Raji (cell line): Measurements from ENCODE around the gene SAP30BP.

ENCODE experiments used
- POLR2A ChIP-seq: IDR thresholded peaks from 2 replicates; pipeline ENCODE4 v1.6.1; 2011; ENCODE audit warnings: low read depth, low read length, control low read depth; ENCODE audit not compliant: insufficient read depth

SAP30BP gene

GRCh38 chr17:75654176-75654575 is 13.0 kb upstream of the SAP30BP start:
- no peak for TF ChIP-seq POLR2A

GRCh38 chr17:75658237-75658636 is 8.9 kb upstream of the SAP30BP start:
- no peak for TF ChIP-seq POLR2A

GRCh38 chr17:75661531-75661930 is 5.6 kb upstream of the SAP30BP start:
- TF ChIP-seq POLR2A: no peak

GRCh38 chr17:75662511-75662910 is 4.6 kb upstream of the SAP30BP start:
- no peak for TF ChIP-seq POLR2A

GRCh38 chr17:75664099-75664549 is 3.0 kb upstream of the SAP30BP start:
- peak; percentile 30; the same call in 1 of the 2 replicates for TF ChIP-seq POLR2A

- no peak for TF ChIP-seq POLR2A
Measured at GRCh38 chr17:75665981-75666380, 1.2 kb upstream of the SAP30BP start.

GRCh38 chr17:75667825-75668224 is 687 bp downstream of the SAP30BP start:
- no peak for TF ChIP-seq POLR2A

- no peak for TF ChIP-seq POLR2A
Measured at GRCh38 chr17:75668489-75668888, 1.4 kb downstream of the SAP30BP start.

GRCh38 chr17:75670868-75671267 is 3.7 kb downstream of the SAP30BP start:
- no peak for TF ChIP-seq POLR2A

- TF ChIP-seq POLR2A: no peak
Measured at GRCh38 chr17:75672011-75672410, 4.9 kb downstream of the SAP30BP start.

GRCh38 chr17:75673487-75673886 is 6.3 kb downstream of the SAP30BP start:
- TF ChIP-seq POLR2A: no peak

GRCh38 chr17:75676461-75676860 is 9.3 kb downstream of the SAP30BP start:
- no peak for TF ChIP-seq POLR2A

GRCh38 chr17:75679706-75680211 is 12.6 kb downstream of the SAP30BP start:
- TF ChIP-seq POLR2A: no peak

GRCh38 chr17:75680431-75680830 is 13.3 kb downstream of the SAP30BP start:
- TF ChIP-seq POLR2A: no peak

- no peak for TF ChIP-seq POLR2A
Measured at GRCh38 chr17:75681289-75681688, 14.2 kb downstream of the SAP30BP start.

GRCh38 chr17:75683583-75683982 is 16.4 kb downstream of the SAP30BP start:
- no peak for TF ChIP-seq POLR2A

GRCh38 chr17:75684249-75684648 is 17.1 kb downstream of the SAP30BP start:
- no peak for TF ChIP-seq POLR2A
